GM12865 (cell line): Measurements from ENCODE around the gene CLSTN1.

ENCODE experiments used
- DNase-seq: peaks from one replicate; pipeline ENCODE4 v3.0.0; 2010; ENCODE audit warnings: low read depth
- H3K4me3 ChIP-seq: 2 replicates; pipeline ENCODE4 v1.5.1; 2011; ENCODE audit warnings: mild to moderate bottlenecking, low read depth, low read length, control low read depth
- TF ChIP-seq, protein P1 (sequence below): IDR thresholded peaks from 2 replicates; pipeline ENCODE4 v1.5.1; 2011; ENCODE audit warnings: low read length, control low read depth, low read depth, inconsistent platforms; ENCODE audit not compliant: insufficient read depth; ENCODE audit errors: missing control alignments

Gene CLSTN1

GRCh38 chr1:9680091-9680490 is 143.7 kb downstream of the CLSTN1 start:
- TF ChIP-seq, protein P1, sequence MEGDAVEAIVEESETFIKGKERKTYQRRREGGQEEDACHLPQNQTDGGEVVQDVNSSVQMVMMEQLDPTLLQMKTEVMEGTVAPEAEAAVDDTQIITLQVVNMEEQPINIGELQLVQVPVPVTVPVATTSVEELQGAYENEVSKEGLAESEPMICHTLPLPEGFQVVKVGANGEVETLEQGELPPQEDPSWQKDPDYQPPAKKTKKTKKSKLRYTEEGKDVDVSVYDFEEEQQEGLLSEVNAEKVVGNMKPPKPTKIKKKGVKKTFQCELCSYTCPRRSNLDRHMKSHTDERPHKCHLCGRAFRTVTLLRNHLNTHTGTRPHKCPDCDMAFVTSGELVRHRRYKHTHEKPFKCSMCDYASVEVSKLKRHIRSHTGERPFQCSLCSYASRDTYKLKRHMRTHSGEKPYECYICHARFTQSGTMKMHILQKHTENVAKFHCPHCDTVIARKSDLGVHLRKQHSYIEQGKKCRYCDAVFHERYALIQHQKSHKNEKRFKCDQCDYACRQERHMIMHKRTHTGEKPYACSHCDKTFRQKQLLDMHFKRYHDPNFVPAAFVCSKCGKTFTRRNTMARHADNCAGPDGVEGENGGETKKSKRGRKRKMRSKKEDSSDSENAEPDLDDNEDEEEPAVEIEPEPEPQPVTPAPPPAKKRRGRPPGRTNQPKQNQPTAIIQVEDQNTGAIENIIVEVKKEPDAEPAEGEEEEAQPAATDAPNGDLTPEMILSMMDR: no peak
- H3K4me3 ChIP-seq: no peak overlapping the region
- DNase-seq: no peak
